ENCODE measurements around the gene FGF14. TPM values are rescaled to one million over a fixed set of nuclear protein-coding genes. Genes with fewer than 3 reads are reported as not detected.

The FGF14 gene
- total RNA-seq, 1 experiment from 2014 or later = 0.12 TPM

- no peak for DNase-seq (ENCODE audit: low read depth)
Measured at GRCh38 chr13:101930331-101930730, 471.5 kb downstream of the FGF14 start.

GRCh38 chr13:101925731-101926130 lies 476.1 kb downstream of the FGF14 start:
- DNase-seq (ENCODE audit: low read depth) = no peak

- peak; percentile 11 for DNase-seq (ENCODE audit: low read depth)
Measured at GRCh38 chr13:101919541-101920181, 482.2 kb downstream of the FGF14 start.

DNA sequence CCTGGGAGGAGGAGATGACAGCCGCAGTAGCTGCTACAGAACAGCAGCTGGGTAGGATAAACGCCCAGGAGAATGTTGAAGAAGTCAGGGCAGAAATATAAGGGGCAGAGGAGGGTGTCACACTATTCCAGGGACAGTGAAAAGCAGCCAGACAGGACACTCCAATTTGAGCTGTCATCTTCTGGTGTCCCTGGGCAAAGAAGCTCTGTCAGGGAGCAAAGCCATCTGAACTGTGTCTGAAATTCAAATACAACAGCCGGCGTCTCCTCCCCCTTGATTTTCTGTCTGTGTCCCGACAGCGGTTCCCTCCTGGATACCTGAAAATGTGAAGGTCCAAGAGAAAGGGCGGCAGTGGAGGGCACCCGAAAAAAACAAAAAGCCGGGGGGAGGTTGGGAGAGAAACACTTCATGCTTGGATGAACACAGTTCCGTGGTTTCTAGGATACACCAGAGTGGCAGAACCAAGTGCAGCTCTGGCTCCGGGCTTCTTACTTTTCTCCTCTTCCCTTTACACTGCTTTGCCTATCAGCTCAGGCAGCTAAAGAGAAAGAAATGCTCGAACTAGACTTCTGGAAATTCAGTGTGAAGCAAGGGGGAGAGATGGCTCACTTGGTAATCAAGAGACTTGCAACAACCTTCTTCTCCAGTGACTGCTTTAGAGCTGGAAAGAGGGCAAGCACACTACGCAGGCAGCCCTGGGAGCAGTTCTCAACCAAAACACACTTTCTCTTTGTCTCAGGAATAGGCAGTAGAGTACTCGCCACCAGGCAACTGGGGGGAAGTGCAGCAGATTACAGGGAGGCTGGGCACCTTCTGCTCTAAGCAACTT lies 483.8 kb downstream of the FGF14 start:
- DNase-seq (ENCODE audit: low read depth) = no peak

DNA sequence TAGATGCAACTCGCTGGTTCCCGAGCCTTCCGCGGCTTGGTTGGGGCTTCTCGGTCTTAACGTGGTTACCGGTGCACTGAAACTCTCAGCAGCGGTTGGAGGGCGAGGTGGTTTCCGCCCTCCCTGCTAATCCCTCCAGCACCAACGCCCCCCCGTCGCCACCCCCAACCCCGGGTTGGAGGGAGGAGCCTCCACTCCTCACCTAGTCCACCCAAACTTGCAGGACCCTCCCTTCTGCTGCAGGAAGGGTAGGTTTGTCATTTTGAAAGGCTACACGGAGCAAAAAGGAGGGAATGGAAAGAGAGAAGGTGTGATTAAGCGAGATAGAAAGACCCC lies 484.4 kb downstream of the FGF14 start:
- DNase-seq (ENCODE audit: low read depth) = no peak

DNA sequence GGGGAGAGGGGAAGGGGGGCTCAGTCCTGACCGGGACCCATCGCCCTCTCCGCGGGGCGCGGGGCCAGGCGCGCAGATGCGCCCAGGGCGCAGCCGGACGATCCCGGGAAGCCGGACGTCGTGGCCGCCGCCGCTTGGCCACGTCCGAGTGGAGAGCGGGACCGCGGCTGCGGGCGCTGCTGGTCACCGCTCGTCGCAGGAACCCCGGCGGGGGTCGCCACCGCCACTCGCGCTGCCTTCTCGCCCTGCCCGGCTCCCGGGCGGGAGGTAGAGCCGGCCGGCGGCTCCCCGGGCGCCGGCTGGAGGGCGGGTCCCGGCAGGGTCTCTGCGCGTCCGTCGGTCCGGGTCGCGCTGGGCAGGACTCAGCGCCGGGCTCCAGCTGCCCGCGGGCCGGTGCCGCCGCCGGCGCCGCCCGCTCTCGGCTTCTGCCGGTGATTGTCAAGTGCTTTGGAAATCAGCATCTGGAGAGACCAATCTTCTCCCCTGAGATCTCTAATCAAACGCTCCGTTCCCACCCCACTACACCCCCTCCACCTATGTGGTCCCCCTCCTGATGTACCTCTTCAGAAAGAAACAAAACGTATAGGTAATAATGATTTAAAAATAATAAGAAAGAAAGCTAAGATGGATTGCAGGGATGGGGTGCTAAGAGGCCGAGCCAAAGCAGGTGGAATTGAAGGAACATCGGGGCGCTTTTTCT lies 484.9 kb downstream of the FGF14 start:
- DNase-seq (ENCODE audit: low read depth) = no peak

DNA sequence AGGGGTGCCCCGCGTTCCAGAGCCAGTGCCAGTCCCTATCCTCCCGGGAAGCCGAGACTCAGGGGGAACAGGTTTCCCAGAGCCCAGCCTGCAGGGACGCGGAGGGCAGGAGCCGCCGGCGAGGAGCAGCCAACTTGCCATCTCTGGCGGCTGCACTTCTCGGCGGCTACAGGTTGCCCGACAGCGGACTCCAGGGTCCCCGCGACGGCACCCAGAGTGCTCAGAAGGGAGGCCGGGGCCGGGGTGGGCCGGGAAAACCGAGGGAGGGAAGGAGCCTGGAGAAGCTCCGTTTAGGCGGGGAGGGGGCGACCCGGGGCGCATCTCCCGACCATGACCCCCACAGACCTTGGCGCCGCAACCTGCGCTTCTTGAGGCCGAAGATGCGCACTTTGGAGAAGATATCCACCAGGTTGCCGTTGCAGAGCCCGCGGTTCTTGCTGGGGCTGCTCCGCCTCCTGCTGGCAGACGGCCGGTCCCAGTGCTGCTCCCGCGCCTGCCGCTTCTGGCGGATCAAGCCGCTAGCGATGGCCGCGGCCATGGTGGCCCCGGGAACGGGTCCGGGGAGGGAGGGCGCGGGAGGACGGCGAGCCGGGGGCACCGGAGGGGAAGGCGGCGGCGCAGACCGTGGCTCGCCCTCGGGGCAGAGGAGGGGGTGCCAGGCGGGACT lies 485.6 kb downstream of the FGF14 start:
- peak; percentile 3 for DNase-seq (ENCODE audit: low read depth)

DNA sequence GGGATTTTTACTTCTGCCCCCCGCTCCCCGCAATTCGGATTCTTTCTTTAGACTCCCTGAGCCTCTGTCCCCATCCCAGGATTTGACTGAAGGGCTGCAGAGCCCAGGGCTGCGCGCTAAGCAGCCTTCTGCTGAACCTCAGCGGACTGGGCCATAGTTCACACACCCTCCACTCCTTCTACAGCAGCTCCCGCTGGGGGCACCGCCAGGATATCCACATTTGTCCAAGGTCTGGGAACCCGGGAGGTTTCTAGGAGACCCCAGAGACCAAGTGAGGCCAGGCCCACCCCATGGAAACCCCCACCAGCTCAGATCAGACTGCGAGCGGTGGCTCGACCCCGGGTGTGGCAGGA lies 486.1 kb downstream of the FGF14 start:
- no peak for DNase-seq (ENCODE audit: low read depth)

GRCh38 chr13:101915331-101915730 lies 486.5 kb downstream of the FGF14 start:
- DNase-seq (ENCODE audit: low read depth) = no peak

DNA sequence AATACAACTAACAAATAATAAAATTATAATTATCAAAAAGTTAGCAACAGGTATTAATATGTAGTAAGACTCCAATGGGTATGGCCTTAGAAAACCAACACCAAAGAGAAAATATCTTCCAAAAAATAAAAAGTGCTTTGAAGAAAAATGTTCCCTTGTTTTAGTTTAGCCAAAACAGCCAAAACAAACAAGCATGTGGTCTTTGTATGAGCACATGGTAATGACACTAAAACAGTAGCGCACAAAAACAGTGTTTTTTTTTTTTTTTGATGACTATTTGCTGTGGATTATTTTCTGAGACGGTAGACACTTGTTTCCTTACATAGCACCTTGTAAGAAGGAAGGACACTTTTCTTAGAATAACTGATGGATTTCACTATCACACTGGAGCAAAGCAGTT lies 490.1 kb downstream of the FGF14 start:
- no peak for DNase-seq (ENCODE audit: low read depth)

DNA sequence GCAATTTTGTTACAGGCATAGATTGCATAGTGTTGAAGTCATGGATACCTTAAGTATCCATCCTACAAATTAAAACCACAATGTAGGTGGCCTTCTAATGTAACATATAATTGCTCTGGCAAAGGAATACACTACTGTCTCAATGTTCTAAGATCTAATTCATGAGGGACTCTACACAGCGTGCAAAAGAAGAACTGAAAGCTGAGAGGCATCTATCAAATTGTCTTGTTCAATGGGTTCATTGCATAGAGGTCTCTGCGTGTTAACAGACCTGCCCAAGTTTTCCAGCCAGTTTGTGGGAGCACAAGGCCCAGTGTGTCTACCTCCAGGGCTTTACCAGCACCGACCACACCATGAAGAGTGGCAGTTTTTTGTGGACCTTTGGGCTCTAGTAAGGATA lies 498.0 kb downstream of the FGF14 start:
- DNase-seq (ENCODE audit: low read depth) = no peak

- no peak for DNase-seq (ENCODE audit: low read depth)
Measured at GRCh38 chr13:101898676-101899075, 503.2 kb downstream of the FGF14 start.

DNA sequence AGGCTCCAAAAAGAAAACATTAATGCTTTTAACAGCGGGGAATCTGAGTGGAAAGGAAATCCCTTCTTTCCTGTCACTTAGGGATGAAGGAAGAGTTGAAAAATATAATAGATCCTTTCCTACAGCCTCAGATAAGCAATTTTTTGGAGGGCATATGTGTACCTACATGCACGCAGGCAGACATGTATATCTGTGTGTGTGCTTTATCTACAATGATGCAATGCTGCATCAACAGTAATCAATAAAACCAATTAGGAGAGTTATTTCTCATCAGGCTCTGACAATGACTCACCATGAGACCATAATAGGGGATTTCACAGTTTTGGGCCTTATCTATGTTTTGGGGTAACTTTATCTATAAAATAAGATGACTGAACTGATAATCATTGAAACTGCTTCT lies 505.3 kb downstream of the FGF14 start:
- no peak for DNase-seq (ENCODE audit: low read depth)

DNA sequence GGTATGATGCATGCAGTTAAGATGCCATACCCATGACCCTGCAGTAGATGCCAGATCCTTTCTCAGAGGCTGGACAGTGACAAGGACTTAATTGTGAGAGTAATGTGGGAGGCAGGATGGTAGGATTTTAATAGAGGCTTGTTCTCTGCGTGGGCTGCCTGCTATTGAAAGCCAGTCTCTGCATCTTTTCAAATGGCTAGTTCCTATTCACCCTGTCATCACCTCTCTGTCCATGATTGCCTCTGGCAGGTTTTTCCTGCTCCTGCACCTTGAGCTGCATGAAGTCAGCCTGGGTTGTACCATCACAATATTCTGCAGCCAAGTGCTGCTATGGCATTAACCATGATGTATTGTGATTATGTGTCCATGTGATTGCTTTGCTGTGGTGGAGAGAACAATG lies 508.8 kb downstream of the FGF14 start:
- DNase-seq (ENCODE audit: low read depth) = no peak

- DNase-seq (ENCODE audit: low read depth) = no peak
Measured at GRCh38 chr13:101892296-101892695, 509.6 kb downstream of the FGF14 start.

- DNase-seq (ENCODE audit: low read depth) = no peak
Measured at GRCh38 chr13:101881593-101881992, 520.3 kb downstream of the FGF14 start.

DNA sequence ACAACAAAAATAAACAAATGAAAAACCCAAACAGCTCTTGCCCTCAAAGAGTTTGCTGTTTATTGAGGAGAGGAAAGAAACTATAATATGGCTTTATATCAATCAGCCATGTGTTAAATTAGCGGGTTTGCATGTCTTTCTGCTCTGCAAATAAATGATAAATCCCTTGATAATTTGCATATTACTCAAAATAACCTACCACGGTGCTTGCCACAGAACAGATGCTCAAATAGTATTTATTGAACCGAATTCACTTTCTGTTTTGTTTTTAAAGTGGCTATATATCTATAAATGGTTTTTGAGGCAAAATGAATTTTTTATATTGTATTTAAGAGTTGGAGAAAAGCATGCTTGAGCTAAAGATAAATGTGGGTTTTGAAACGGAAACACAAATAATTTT lies 521.3 kb downstream of the FGF14 start:
- no peak for DNase-seq (ENCODE audit: low read depth)

DNA sequence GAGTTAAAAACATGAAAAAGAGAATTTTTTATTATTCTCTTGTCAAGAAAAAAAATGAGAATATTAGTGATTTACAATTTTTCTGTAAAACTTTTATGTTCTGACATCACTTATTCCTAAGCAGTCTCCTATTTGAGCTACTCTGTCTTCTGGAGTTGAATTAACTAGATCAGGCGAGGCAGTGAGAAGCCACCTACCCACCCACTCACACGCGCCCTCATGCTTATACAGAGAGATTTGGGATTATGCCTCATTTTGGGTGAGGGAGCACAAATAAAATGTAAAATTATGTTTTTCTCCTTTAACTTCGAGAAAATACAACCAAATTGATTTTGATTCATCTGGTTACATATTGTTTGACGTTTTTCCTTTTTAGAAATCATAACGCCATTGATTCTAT lies 524.9 kb downstream of the FGF14 start:
- DNase-seq (ENCODE audit: low read depth) = no peak

DNA sequence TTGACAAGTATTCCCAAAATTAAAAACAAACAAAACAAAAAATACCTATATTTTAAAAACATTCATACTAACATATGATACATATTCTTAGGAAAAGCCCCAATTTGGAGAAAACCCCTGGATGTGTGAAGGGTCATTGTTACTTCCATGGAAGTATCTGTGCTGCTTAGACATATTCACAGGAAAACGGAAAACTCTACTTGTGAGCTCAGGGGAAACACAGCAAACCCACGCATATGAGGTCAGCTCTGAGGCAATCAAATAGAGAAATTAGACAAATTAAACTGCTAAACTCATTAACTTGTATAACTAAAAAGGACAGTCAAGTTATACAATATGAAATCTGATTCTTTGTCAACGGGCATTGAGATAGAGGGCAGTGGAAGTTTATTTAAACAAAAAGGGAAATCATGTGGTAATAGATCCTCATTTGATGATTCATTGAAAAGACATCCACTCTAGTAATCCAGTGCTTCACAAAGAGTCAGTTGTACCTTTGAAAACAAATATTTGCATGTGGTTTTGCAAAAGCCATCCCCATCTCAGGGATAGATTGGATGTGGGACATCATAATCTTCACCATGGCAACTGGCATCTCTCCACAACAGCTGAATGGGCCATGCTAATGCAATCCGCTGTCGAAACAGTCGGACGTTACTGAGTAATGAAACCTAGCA lies 526.0 kb downstream of the FGF14 start:
- DNase-seq (ENCODE audit: low read depth) = peak; percentile 75

DNA sequence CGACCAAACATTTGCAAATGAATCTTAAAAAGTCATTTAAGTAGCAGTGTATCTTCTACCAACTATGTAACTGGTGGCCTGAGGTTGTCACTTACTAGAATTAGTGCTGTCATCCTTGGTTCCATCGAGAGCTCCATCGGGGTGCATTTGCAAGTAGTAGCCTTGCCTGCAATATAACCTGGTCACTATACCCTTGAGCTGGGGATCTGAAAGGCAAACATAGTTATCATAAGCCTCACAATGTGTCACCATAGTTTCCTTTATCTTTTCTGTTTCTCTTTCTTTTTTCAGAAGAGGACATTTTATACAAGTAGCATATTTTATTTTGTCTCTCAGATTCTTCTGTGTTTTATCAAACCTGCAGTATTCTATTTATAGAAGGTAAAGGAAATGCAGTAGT lies 526.8 kb downstream of the FGF14 start:
- no peak for DNase-seq (ENCODE audit: low read depth)

DNA sequence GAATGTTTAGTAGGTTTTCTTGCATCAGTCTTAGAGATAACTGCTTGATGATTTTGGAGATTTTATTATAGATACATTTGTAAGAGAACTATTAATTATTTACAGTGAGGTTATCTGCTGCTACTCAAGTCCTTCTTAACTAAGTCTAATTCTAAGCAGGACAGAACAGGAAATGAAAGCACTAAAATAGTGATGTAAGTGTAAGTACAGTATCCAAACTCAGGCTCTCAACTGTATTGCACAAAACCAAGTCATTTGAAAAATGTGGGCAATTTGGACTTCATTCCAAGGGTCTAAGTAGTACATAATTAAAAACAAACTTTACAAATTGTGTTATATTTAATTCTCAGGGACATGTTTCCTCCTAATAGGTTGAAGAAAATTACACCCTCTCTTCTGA lies 532.3 kb downstream of the FGF14 start:
- no peak for DNase-seq (ENCODE audit: low read depth)
